Mesendoderm (in vitro differentiated cells): ENCODE data around the gene CCL18.
"Not testable (repeated sequence)": the region's sequence is repeated elsewhere in the genome, so short reads cannot be mapped to it uniquely, and the experiment has no call there.

ENCODE experiments used
- DNase-seq: peaks from one replicate; pipeline ENCODE4 v3.0.0; 2013
- H2AK5ac ChIP-seq: 2 replicates; pipeline ENCODE4 v1.6.1; 2013; ENCODE audit warnings: low read length, inconsistent platforms
- H2BK120ac ChIP-seq: 2 replicates; pipeline ENCODE4 v1.6.1; 2013; ENCODE audit warnings: low read depth, mild to moderate bottlenecking, low read length, moderate library complexity, mixed read lengths
- H2BK15ac ChIP-seq: replicated peaks from 2 replicates; pipeline ENCODE4 v1.6.1; 2013; ENCODE audit warnings: low read depth, mild to moderate bottlenecking, moderate library complexity
- H2BK5ac ChIP-seq: 2 replicates; pipeline ENCODE4 v1.6.1; 2013; ENCODE audit warnings: low read length, inconsistent platforms
- H3K18ac ChIP-seq: 2 replicates; pipeline ENCODE4 v1.6.1; 2013; ENCODE audit warnings: mild to moderate bottlenecking, low read length, mixed read lengths
- H3K23ac ChIP-seq: one replicate; pipeline ENCODE4 v1.6.1; 2013; ENCODE audit warnings: low read length
- H3K27ac ChIP-seq: 2 replicates; pipeline ENCODE4 v1.5.1; 2013; ENCODE audit warnings: low read depth, mild to moderate bottlenecking, inconsistent platforms, low read length, moderate library complexity
- H3K27me3 ChIP-seq: 2 replicates; pipeline ENCODE4 v1.6.1; 2013; ENCODE audit warnings: low read length, control low read depth, mild to moderate bottlenecking, inconsistent platforms; ENCODE audit not compliant: insufficient read depth, poor library complexity
- H3K36me3 ChIP-seq: 2 replicates; pipeline ENCODE4 v1.6.1; 2013; ENCODE audit warnings: low read length, inconsistent platforms; ENCODE audit not compliant: control insufficient read depth, insufficient read depth
- H3K4ac ChIP-seq: one replicate; pipeline ENCODE4 v1.6.1; 2013; ENCODE audit warnings: low read depth, mild to moderate bottlenecking, low read length, moderate library complexity
- H3K4me1 ChIP-seq: 2 replicates; pipeline ENCODE4 v1.6.1; 2013; ENCODE audit warnings: low read depth, low read length, inconsistent platforms; ENCODE audit not compliant: control insufficient read depth
- H3K4me2 ChIP-seq: 2 replicates; pipeline ENCODE4 v1.6.1; 2013; ENCODE audit warnings: low read length
- H3K4me3 ChIP-seq: 2 replicates; pipeline ENCODE4 v1.5.1; 2013; ENCODE audit warnings: mild to moderate bottlenecking, low read length
- H3K56ac ChIP-seq: one replicate; pipeline ENCODE4 v1.6.1; 2013; ENCODE audit warnings: low read length
- H3K79me1 ChIP-seq: 2 replicates; pipeline ENCODE4 v1.6.1; 2013; ENCODE audit warnings: low read length, inconsistent platforms
- H3K79me2 ChIP-seq: 2 replicates; pipeline ENCODE4 v1.6.1; 2013; ENCODE audit warnings: mild to moderate bottlenecking, low read length; ENCODE audit not compliant: control insufficient read depth, insufficient read depth
- H3K9ac ChIP-seq: 2 replicates; pipeline ENCODE4 v1.6.1; 2013; ENCODE audit warnings: low read length, inconsistent platforms
- H4K5ac ChIP-seq: one replicate; pipeline ENCODE4 v1.6.1; 2013; ENCODE audit warnings: low read length
- H4K8ac ChIP-seq: one replicate; pipeline ENCODE4 v1.6.1; 2013; ENCODE audit warnings: low read depth, mild to moderate bottlenecking, control low read depth, low read length, moderate library complexity
- WGBS: extraction: QIAGEN DNeasy Blood & Tissue Kit; methylation state at CpG from one replicate; pipeline ENCODE4 v1.1.7; 2013; ENCODE audit warnings: low lambda C conversion rate, missing lambda C conversion rate; ENCODE audit not compliant: insufficient coverage; ENCODE audit errors: extremely low coverage; 5-methylcytosine and 5-hydroxymethylcytosine counted together

Gene CCL18

DNA sequence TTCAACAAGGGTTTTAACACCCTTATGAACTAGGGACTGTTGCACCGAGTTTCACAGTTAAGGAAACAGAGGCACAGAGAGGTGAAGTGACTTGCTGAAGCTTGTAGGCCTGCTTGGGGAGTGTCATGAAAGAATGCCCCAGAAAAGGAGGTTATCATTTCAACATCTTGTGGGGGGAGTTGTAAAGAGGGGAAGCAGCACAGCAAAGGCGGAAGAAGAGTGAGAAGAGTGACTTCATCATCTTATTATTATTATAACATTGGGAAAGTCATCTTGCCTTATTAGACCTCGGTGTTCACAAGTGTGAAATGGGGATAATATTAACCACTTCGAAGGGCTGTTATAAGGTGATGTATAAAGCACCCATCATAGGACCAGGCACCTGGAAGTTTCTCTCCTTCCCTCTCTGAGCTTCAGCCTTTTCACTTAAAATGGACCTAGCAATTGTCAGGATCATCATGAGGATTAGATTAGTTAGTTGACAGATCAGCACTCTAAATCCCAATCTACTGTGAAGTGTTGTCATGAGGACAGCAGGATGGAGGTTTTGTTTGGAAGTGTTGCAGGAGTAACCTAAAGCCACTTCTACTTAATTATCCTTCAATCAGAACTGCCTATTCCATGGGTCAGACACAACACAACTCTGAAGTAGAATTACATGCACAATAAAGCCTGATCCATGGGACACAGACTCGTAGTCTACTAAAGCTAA, 41.9 kb downstream of the CCL18 start:
- no peak overlapping the region for H4K8ac ChIP-seq
- H2BK5ac ChIP-seq, result no peak overlapping the region
- H3K79me1 ChIP-seq, result no peaks in the 10 kb centered on the region
- no peak overlapping the region for H3K4me3 ChIP-seq
- no peak overlapping the region for H3K27ac ChIP-seq
- no peaks in the 10 kb centered on the region for H3K4me1 ChIP-seq
- no peak overlapping the region for H3K18ac ChIP-seq
- H3K79me2 ChIP-seq, result no peaks in the 10 kb centered on the region
- H2AK5ac ChIP-seq, result no peak overlapping the region
- H3K4me2 ChIP-seq, result no peak overlapping the region
- no peak overlapping the region for H3K23ac ChIP-seq
- H3K27me3 ChIP-seq, result no peaks in the 10 kb centered on the region
- H3K56ac ChIP-seq, result no peak overlapping the region
- WGBS, result no CpG with 5 or more reads among the region's 5 CpGs
- no peak overlapping the region for H4K5ac ChIP-seq
- H3K36me3 ChIP-seq, result no peaks in the 10 kb centered on the region
- no peak overlapping the region for H3K4ac ChIP-seq
- no peak overlapping the region for H2BK120ac ChIP-seq
- H3K9ac ChIP-seq, result no peak overlapping the region
- H2BK15ac ChIP-seq, result no peak overlapping the region
- no peak for DNase-seq

DNA sequence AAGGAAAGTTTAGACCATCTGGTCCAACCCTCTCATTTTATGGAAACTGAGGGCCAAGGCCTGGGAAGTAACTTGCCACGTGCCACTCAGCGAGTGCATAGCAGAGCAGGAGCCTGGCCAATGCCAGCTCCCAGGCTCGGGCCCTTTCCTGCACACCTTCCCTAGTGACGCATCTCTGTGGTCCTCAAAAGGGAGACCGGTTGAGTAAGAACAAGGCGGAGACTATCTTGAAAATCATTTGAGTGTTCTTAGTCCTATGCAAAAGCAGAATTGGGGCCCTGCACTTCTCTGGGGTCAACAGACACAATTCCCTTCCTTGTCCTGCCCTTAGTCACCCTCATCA, 42.4 kb downstream of the CCL18 start:
- no CpG with 5 or more reads among the region's 6 CpGs for WGBS
- Histone ChIP-seq H3K27ac (no peak overlapping the region), H3K18ac (no peak overlapping the region), H2BK15ac (no peak overlapping the region), H2BK5ac (no peak overlapping the region), H3K9ac (no peak overlapping the region), H3K79me1 (no peaks in the 10 kb centered on the region), H3K36me3 (no peaks in the 10 kb centered on the region), H3K4me1 (no peaks in the 10 kb centered on the region), H3K79me2 (no peaks in the 10 kb centered on the region), H3K4ac (no peak overlapping the region), H3K27me3 (no peaks in the 10 kb centered on the region), H2AK5ac (no peak overlapping the region), H3K23ac (no peak overlapping the region), H4K5ac (no peak overlapping the region), H3K4me3 (no peak overlapping the region), H4K8ac (no peak overlapping the region), H2BK120ac (no peak overlapping the region), H3K4me2 (no peak overlapping the region), H3K56ac (no peak overlapping the region)
- DNase-seq, result no peak

DNA sequence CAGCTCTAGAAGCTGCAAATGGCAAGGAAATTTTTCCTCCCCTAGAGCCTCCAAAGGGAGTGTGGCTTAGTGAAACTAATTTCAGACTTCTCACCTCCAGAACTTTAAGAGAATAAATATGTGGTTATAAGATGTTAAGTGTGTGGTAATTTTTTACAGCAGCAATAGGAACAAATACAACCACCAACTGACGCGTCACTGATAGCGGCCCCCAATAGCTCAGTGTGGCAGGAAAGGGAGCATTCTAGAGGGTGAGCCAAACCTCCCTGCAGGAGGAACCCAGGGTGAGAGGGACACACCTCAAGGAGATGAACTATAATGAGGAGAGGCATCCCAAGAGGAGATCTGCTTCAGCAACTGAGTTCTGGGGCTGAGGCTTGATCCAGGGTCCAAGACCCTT, 43.6 kb downstream of the CCL18 start:
- Histone ChIP-seq H4K8ac (no peak overlapping the region), H2BK15ac (no peak overlapping the region), H3K27me3 (no peaks in the 10 kb centered on the region), H3K4me1 (no peaks in the 10 kb centered on the region), H3K36me3 (no peaks in the 10 kb centered on the region), H2BK120ac (no peak overlapping the region), H3K4me3 (no peak overlapping the region), H2BK5ac (no peak overlapping the region), H3K4ac (no peak overlapping the region), H4K5ac (no peak overlapping the region), H2AK5ac (no peak overlapping the region), H3K9ac (no peak overlapping the region), H3K79me2 (no peaks in the 10 kb centered on the region), H3K23ac (no peak overlapping the region), H3K4me2 (no peak overlapping the region), H3K79me1 (no peaks in the 10 kb centered on the region), H3K56ac (no peak overlapping the region), H3K27ac (no peak overlapping the region), H3K18ac (no peak overlapping the region)
- no CpG with 5 or more reads among the region's 3 CpGs for WGBS
- no peak for DNase-seq

DNA sequence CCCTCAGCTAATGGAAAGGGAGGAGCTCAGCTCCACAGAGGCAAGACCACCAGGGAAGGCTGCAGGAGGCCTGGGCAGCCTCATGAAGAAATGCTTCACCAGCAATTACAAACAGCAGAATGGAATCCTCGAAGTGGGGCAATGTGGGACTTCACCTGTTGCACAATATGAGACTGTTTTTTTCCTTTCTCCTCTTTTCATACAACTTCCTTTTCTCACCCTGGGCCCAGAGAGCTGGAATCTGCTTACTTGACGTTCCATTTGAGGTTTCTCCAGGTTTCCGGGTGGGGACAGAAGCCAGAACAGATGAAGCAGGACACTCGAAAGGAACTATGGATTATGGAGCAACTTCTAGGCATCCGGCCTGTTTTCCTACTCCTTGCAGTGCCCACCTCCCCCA, 44.2 kb downstream of the CCL18 start:
- not testable (repeated sequence) for H3K4me3 ChIP-seq, H3K4me2 ChIP-seq, H3K4me1 ChIP-seq, H3K18ac ChIP-seq, DNase-seq, H3K36me3 ChIP-seq, H3K23ac ChIP-seq, H3K79me2 ChIP-seq, H2AK5ac ChIP-seq, H4K8ac ChIP-seq, H4K5ac ChIP-seq, H2BK120ac ChIP-seq, H2BK5ac ChIP-seq, H3K9ac ChIP-seq, H3K27me3 ChIP-seq, H3K79me1 ChIP-seq, H2BK15ac ChIP-seq, H3K56ac ChIP-seq, H3K4ac ChIP-seq, H3K27ac ChIP-seq
- WGBS, result no CpG with 5 or more reads among the region's 5 CpGs

DNA sequence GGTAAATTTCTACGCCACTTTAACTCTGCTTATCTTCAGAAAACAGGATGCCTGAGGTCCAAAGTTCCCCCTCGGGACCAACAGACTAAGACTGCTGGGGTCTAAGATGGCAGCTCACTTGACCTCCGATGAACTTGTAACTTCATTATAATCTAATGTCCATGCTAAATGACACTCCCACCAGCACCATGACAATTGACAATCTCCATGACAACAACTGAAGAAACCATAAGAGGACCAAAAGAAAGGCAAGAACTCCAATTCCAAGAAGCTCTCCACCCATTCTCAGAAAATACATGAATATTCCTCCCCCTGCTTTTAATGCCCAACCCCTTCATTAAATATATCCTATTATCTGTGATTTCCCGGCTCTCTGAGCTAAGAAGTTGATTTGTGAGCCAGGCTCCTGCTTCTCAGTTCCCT, 47.0 kb downstream of the CCL18 start:
- Histone ChIP-seq H3K4me1 (no peaks in the 10 kb centered on the region), H3K27me3 (no peaks in the 10 kb centered on the region), H3K79me1 (no peaks in the 10 kb centered on the region), H2AK5ac (no peak overlapping the region), H3K23ac (no peak overlapping the region), H3K18ac (no peak overlapping the region), H4K8ac (no peak overlapping the region), H3K4me2 (no peak overlapping the region), H2BK15ac (no peak overlapping the region), H3K27ac (no peak overlapping the region), H3K4me3 (no peak overlapping the region), H2BK120ac (no peak overlapping the region), H3K36me3 (no peaks in the 10 kb centered on the region), H3K4ac (no peak overlapping the region), H3K79me2 (no peaks in the 10 kb centered on the region), H3K9ac (no peak overlapping the region), H3K56ac (no peak overlapping the region), H4K5ac (no peak overlapping the region), H2BK5ac (no peak overlapping the region)
- WGBS, result no CpG with 5 or more reads among the region's 4 CpGs
- DNase-seq, result no peak

DNA sequence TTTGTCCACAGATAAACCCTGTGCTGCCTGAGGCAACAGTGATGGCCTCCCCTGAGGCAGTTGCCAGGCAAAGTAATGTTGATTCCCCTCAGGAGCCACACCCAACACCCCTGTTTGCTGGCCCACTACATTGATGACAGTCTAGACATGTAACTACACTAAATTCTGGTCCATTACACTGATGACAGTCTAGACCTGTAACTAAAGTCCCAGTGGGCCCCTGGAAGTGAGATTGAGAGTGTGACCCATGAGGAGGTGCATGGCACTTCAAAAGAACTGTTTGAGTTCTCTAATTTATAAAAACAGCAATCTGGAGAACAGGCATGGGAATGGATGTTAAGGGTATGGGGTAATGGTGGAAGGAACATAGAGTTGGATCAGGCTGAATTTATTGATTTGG, 48.5 kb downstream of the CCL18 start:
- Histone ChIP-seq H4K8ac (no peak overlapping the region), H3K4me1 (no peaks in the 10 kb centered on the region), H3K27ac (no peak overlapping the region), H2AK5ac (no peak overlapping the region), H3K4me2 (no peak overlapping the region), H3K79me1 (no peaks in the 10 kb centered on the region), H3K36me3 (no peaks in the 10 kb centered on the region), H3K18ac (no peak overlapping the region), H2BK15ac (no peak overlapping the region), H3K27me3 (no peaks in the 10 kb centered on the region), H2BK120ac (no peak overlapping the region), H3K56ac (no peak overlapping the region), H3K23ac (no peak overlapping the region), H3K79me2 (no peaks in the 10 kb centered on the region), H3K9ac (no peak overlapping the region), H4K5ac (no peak overlapping the region), H2BK5ac (no peak overlapping the region), H3K4ac (no peak overlapping the region), H3K4me3 (no peak overlapping the region)
- no peak for DNase-seq
